Activated T-cell treated with anti-CD3 and anti-CD28 coated beads, Interleukin-2, amount 50 U/mL, for 24 hours (primary cell): ENCODE measurements around the gene PMEPA1.

Experiments
- DNase-seq: peaks from one replicate; pipeline ENCODE4 v3.0.0-alpha.2; 2020
- H3K27ac Mint-ChIP-seq: 2 replicates; pipeline ENCODE4 v1.8.0; 2020; ENCODE audit warnings: mild to moderate bottlenecking, mixed read lengths
- H3K27me3 Mint-ChIP-seq: 2 replicates; pipeline ENCODE4 v1.8.0; 2020; ENCODE audit warnings: mixed read lengths
- H3K36me3 Mint-ChIP-seq: 2 replicates; pipeline ENCODE4 v1.8.0; 2020; ENCODE audit warnings: low read depth, mixed read lengths
- H3K4me1 Mint-ChIP-seq: 2 replicates; pipeline ENCODE4 v1.8.0; 2020; ENCODE audit warnings: low read depth, mixed read lengths
- H3K4me3 Mint-ChIP-seq: 2 replicates; pipeline ENCODE4 v1.8.0; 2020; ENCODE audit warnings: mild to moderate bottlenecking, moderate library complexity, mixed read lengths
- H3K9me3 Mint-ChIP-seq: 2 replicates; pipeline ENCODE4 v1.8.0; 2020; ENCODE audit warnings: mixed read lengths

PMEPA1 gene

GRCh38 chr20:57656252-57656820, 53.5 kb downstream of the PMEPA1 start:
- Mint-ChIP-seq H3K4me1 (peaks cover 22% of the 10 kb centered on the region), H3K27ac (no peak overlapping the region)

GRCh38 chr20:57655809-57656155, 54.0 kb downstream of the PMEPA1 start:
- H3K36me3 Mint-ChIP-seq: peaks cover 20% of the 10 kb centered on the region
- no peak overlapping the region for H3K27ac Mint-ChIP-seq
- no peak for DNase-seq
- H3K4me3 Mint-ChIP-seq: no peak overlapping the region
- H3K27me3 Mint-ChIP-seq: no peaks in the 10 kb centered on the region
- H3K4me1 Mint-ChIP-seq: peaks cover 22% of the 10 kb centered on the region
- no peaks in the 10 kb centered on the region for H3K9me3 Mint-ChIP-seq

More at GRCh38 chr20:57656252-57656820, 53.5 kb downstream of the PMEPA1 start:
- no peak overlapping the region for H3K4me3 Mint-ChIP-seq
- peak; percentile 26 for DNase-seq
- no peaks in the 10 kb centered on the region for H3K9me3 Mint-ChIP-seq
- peaks cover 18% of the 10 kb centered on the region for H3K36me3 Mint-ChIP-seq
- no peaks in the 10 kb centered on the region for H3K27me3 Mint-ChIP-seq

GRCh38 chr20:57654998-57655808, 54.6 kb downstream of the PMEPA1 start:
- peaks cover 22% of the 10 kb centered on the region for H3K4me1 Mint-ChIP-seq
- H3K36me3 Mint-ChIP-seq: peaks cover 20% of the 10 kb centered on the region
- H3K9me3 Mint-ChIP-seq: no peaks in the 10 kb centered on the region
- H3K27me3 Mint-ChIP-seq: no peaks in the 10 kb centered on the region
- H3K27ac Mint-ChIP-seq: no peak overlapping the region
- H3K4me3 Mint-ChIP-seq: no peak overlapping the region
- DNase-seq: peak; percentile 29

- Mint-ChIP-seq H3K27ac (no peak overlapping the region), H3K27me3 (no peaks in the 10 kb centered on the region), H3K4me3 (no peak overlapping the region)
These were observed 55.3 kb downstream of the PMEPA1 start for GRCh38 chr20:57654363-57654997.

GRCh38 chr20:57653910-57654309, 55.9 kb downstream of the PMEPA1 start:
- H3K4me1 Mint-ChIP-seq: peaks cover 22% of the 10 kb centered on the region
- H3K36me3 Mint-ChIP-seq: peaks cover 15% of the 10 kb centered on the region
- H3K27ac Mint-ChIP-seq: no peak overlapping the region
- peak; percentile 27 for DNase-seq
- no peaks in the 10 kb centered on the region for H3K27me3 Mint-ChIP-seq
- no peak overlapping the region for H3K4me3 Mint-ChIP-seq
- no peaks in the 10 kb centered on the region for H3K9me3 Mint-ChIP-seq

More at GRCh38 chr20:57654363-57654997, 55.3 kb downstream of the PMEPA1 start:
- Mint-ChIP-seq H3K36me3 (peaks cover 20% of the 10 kb centered on the region), H3K9me3 (no peaks in the 10 kb centered on the region), H3K4me1 (peaks cover 22% of the 10 kb centered on the region)
- peak; percentile 74 for DNase-seq

- no peak overlapping the region for H3K27ac Mint-ChIP-seq
- DNase-seq: peak; percentile 21
- peaks cover 13% of the 10 kb centered on the region for H3K36me3 Mint-ChIP-seq
- H3K9me3 Mint-ChIP-seq: no peaks in the 10 kb centered on the region
- no peak overlapping the region for H3K4me3 Mint-ChIP-seq
- peaks cover 20% of the 10 kb centered on the region for H3K4me1 Mint-ChIP-seq
- H3K27me3 Mint-ChIP-seq: no peaks in the 10 kb centered on the region
These were observed 56.3 kb downstream of the PMEPA1 start for GRCh38 chr20:57653546-57653900.

- Mint-ChIP-seq H3K9me3 (no peaks in the 10 kb centered on the region), H3K27ac (no peak overlapping the region), H3K4me1 (peaks cover 14% of the 10 kb centered on the region), H3K36me3 (peaks cover 11% of the 10 kb centered on the region), H3K4me3 (no peak overlapping the region), H3K27me3 (no peaks in the 10 kb centered on the region)
- peak; percentile 26 for DNase-seq
These were observed 56.9 kb downstream of the PMEPA1 start for GRCh38 chr20:57652606-57653545.

- peaks cover 6% of the 10 kb centered on the region for H3K4me1 Mint-ChIP-seq
- no peak overlapping the region for H3K27ac Mint-ChIP-seq
- peaks cover 7% of the 10 kb centered on the region for H3K36me3 Mint-ChIP-seq
- DNase-seq: no peak
- H3K9me3 Mint-ChIP-seq: no peaks in the 10 kb centered on the region
- H3K27me3 Mint-ChIP-seq: no peaks in the 10 kb centered on the region
- H3K4me3 Mint-ChIP-seq: no peak overlapping the region
These were observed 57.8 kb downstream of the PMEPA1 start for GRCh38 chr20:57651881-57652605.

- Mint-ChIP-seq H3K27ac (no peak overlapping the region), H3K36me3 (peaks cover 6% of the 10 kb centered on the region), H3K27me3 (no peaks in the 10 kb centered on the region), H3K4me3 (no peak overlapping the region), H3K4me1 (peaks cover 5% of the 10 kb centered on the region), H3K9me3 (peaks cover 3% of the 10 kb centered on the region)
- DNase-seq: peak; percentile 18
These were observed 58.9 kb downstream of the PMEPA1 start for GRCh38 chr20:57650756-57651483.

- Mint-ChIP-seq H3K4me1 (peaks cover 5% of the 10 kb centered on the region), H3K27ac (no peak overlapping the region), H3K27me3 (no peaks in the 10 kb centered on the region), H3K36me3 (peaks cover 6% of the 10 kb centered on the region), H3K4me3 (no peak overlapping the region), H3K9me3 (peaks cover 3% of the 10 kb centered on the region)
- DNase-seq: peak; percentile 7
These were observed 59.5 kb downstream of the PMEPA1 start for GRCh38 chr20:57650266-57650665.

GRCh38 chr20:57649617-57650015, 60.2 kb downstream of the PMEPA1 start:
- peak; percentile 11 for DNase-seq
- Mint-ChIP-seq H3K4me3 (no peak overlapping the region), H3K27ac (no peak overlapping the region), H3K27me3 (no peaks in the 10 kb centered on the region), H3K9me3 (peaks cover 7% of the 10 kb centered on the region), H3K4me1 (peaks cover 5% of the 10 kb centered on the region), H3K36me3 (peaks cover 6% of the 10 kb centered on the region)

- Mint-ChIP-seq H3K4me1 (no peaks in the 10 kb centered on the region), H3K27me3 (no peaks in the 10 kb centered on the region), H3K4me3 (no peak overlapping the region), H3K27ac (no peak overlapping the region), H3K36me3 (peaks cover 6% of the 10 kb centered on the region), H3K9me3 (peaks cover 11% of the 10 kb centered on the region)
- DNase-seq: peak; percentile 8
These were observed 60.8 kb downstream of the PMEPA1 start for GRCh38 chr20:57648878-57649616.
